ENCODE measurements around the gene TFF3. TPM values are rescaled to one million over a fixed set of nuclear protein-coding genes. Genes with fewer than 3 reads are reported as not detected.
A peak's percentile ranks its signal among the peaks of the same experiment; 100 is the strongest.

The TFF3 gene
- total RNA-seq, 1 experiment from 2014 or later: not detected

DNA sequence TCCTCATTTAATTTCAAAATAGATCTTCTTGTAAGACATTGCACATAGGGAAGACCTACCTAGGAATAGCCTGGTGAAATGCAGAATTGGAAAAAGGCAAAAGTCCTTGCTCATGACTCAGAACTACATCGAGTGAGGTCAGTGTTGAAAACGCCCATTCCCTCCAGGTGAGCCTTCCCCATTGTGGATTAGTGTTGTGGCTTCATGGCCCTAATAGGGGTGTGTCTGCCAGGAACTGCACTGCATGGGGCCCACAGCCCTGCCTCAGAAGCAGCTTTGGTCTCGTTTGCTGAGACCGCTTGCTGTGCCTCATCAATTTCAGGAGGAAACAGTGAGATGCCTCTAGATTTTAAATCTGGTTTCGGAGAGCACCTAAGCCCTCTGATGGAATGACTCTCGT is 17.0 kb downstream of the TFF3 start:
- Histone ChIP-seq H3K9me2 (ENCODE audit: insufficient read depth) (no peaks in the 10 kb centered on the region), H3K36me3 (ENCODE audit: low read depth) (no peaks in the 10 kb centered on the region), H3F3A (ENCODE audit: insufficient read depth, low read depth) (no peaks in the 10 kb centered on the region; the same call in 1 of the 2 replicates), H3K27me3 (ENCODE audit: insufficient read depth, low read depth) (no peaks in the 10 kb centered on the region), H3K4me1 (replicated peaks; ENCODE audit: insufficient read depth) (peaks cover 15% of the 10 kb centered on the region; the same call in 1 of the 2 replicates), H3K9me3 (ENCODE audit: insufficient read depth, low read depth) (no peaks in the 10 kb centered on the region), H2AFZ (no peak overlapping the region), H3K4me2 (no peak overlapping the region), H3K4me3 (no peak overlapping the region), H3K79me2 (ENCODE audit: low read depth) (no peaks in the 10 kb centered on the region), H4K20me1 (ENCODE audit: insufficient read depth) (no peaks in the 10 kb centered on the region), H3K27ac (no peak overlapping the region)
- CTCF ChIA-PET: no interaction called here
- DNase-seq: peak; percentile 47 to 51
- POLR2A ChIA-PET (ENCODE audit: unreplicated experiment): no interaction called here
- intact Hi-C loops (cut with micrococcal nuclease; ENCODE audit: unreplicated experiment): no loop called here
- no TSS peak for BruUV-seq (replicated peaks)
- no peak for TF ChIP-seq EZH2 (IDR thresholded peaks at IDR 0.05; ENCODE audit: low read depth)
- TF ChIP-seq, protein P1, sequence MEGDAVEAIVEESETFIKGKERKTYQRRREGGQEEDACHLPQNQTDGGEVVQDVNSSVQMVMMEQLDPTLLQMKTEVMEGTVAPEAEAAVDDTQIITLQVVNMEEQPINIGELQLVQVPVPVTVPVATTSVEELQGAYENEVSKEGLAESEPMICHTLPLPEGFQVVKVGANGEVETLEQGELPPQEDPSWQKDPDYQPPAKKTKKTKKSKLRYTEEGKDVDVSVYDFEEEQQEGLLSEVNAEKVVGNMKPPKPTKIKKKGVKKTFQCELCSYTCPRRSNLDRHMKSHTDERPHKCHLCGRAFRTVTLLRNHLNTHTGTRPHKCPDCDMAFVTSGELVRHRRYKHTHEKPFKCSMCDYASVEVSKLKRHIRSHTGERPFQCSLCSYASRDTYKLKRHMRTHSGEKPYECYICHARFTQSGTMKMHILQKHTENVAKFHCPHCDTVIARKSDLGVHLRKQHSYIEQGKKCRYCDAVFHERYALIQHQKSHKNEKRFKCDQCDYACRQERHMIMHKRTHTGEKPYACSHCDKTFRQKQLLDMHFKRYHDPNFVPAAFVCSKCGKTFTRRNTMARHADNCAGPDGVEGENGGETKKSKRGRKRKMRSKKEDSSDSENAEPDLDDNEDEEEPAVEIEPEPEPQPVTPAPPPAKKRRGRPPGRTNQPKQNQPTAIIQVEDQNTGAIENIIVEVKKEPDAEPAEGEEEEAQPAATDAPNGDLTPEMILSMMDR (conservative IDR thresholded peaks at IDR 0.05): no peak

DNA sequence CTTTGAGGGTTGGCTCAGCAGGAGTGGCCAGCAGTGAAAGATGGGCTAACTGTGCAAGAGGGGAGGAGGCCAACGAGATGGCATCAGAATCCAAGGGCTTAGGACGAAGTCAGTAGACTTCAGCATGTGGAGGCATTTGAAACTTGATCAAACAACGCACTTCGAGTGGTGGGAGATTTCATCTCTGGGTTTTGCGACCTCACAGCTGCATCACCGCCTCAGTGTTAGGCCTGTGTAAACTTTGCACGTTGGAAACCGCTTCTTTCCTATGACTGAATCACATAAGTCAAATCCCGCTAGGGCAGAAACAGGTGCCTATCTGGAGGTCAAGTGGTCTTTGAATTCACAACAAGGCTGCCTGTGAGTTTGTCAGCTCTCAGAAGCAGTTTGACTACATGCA is 17.8 kb downstream of the TFF3 start:
- DNase-seq: no peak
- no peaks in the 10 kb centered on the region for H3K9me2 ChIP-seq (ENCODE audit: insufficient read depth)
- TF ChIP-seq, protein P1 (conservative IDR thresholded peaks at IDR 0.05): no peak
- no peak for TF ChIP-seq EZH2 (IDR thresholded peaks at IDR 0.05; ENCODE audit: low read depth)
- CTCF ChIA-PET: no interaction called here
- H2AFZ ChIP-seq: no peak overlapping the region
- H3K4me1 ChIP-seq (replicated peaks; ENCODE audit: insufficient read depth): peaks cover 15% of the 10 kb centered on the region; the same call in 1 of the 2 replicates
- no peak overlapping the region for H3K4me3 ChIP-seq
- no peaks in the 10 kb centered on the region for H4K20me1 ChIP-seq (ENCODE audit: insufficient read depth)
- intact Hi-C loops (cut with micrococcal nuclease; ENCODE audit: unreplicated experiment): no loop called here
- H3K27ac ChIP-seq: no peak overlapping the region
- no peaks in the 10 kb centered on the region; the same call in 1 of the 2 replicates for H3F3A ChIP-seq (ENCODE audit: insufficient read depth, low read depth)
- H3K79me2 ChIP-seq (ENCODE audit: low read depth): no peaks in the 10 kb centered on the region
- no peak overlapping the region for H3K4me2 ChIP-seq
- POLR2A ChIA-PET (ENCODE audit: unreplicated experiment): no interaction called here
- BruUV-seq (replicated peaks): no TSS peak
- no peaks in the 10 kb centered on the region for H3K9me3 ChIP-seq (ENCODE audit: insufficient read depth, low read depth)
- H3K27me3 ChIP-seq (ENCODE audit: insufficient read depth, low read depth): no peaks in the 10 kb centered on the region
- no peaks in the 10 kb centered on the region for H3K36me3 ChIP-seq (ENCODE audit: low read depth)

DNA sequence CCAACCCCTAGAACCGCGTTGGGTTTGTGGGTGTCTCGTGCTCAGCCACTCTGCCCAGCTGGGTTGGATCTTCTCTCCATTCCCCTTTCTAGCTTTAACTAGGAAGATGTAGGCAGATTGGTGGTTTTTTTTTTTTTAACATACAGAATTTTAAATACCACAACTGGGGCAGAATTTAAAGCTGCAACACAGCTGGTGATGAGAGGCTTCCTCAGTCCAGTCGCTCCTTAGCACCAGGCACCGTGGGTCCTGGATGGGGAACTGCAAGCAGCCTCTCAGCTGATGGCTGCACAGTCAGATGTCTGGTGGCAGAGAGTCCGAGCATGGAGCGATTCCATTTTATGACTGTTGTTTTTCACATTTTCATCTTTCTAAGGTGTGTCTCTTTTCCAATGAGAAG is 18.7 kb downstream of the TFF3 start:
- no peaks in the 10 kb centered on the region for H4K20me1 ChIP-seq (ENCODE audit: insufficient read depth)
- no peaks in the 10 kb centered on the region for H3K36me3 ChIP-seq (ENCODE audit: low read depth)
- H3K4me1 ChIP-seq (replicated peaks; ENCODE audit: insufficient read depth): peaks cover 15% of the 10 kb centered on the region; the same call in 1 of the 2 replicates
- CTCF ChIA-PET: interaction anchor here (0.7 kb wide), 1 partner anchor 108 kb away, joined by 4 read pairs; no protein-coding TSS in a partner anchor
- H3K4me3 ChIP-seq: no peak overlapping the region
- intact Hi-C loops (cut with micrococcal nuclease; ENCODE audit: unreplicated experiment): no loop called here
- no peaks in the 10 kb centered on the region for H3K79me2 ChIP-seq (ENCODE audit: low read depth)
- TF ChIP-seq, protein P1 (conservative IDR thresholded peaks at IDR 0.05): no peak
- TF ChIP-seq EZH2 (IDR thresholded peaks at IDR 0.05; ENCODE audit: low read depth): no peak
- no peaks in the 10 kb centered on the region for H3K27me3 ChIP-seq (ENCODE audit: insufficient read depth, low read depth)
- POLR2A ChIA-PET (ENCODE audit: unreplicated experiment): no interaction called here
- H3F3A ChIP-seq (ENCODE audit: insufficient read depth, low read depth): no peaks in the 10 kb centered on the region; the same call in 1 of the 2 replicates
- H2AFZ ChIP-seq: no peak overlapping the region
- no peaks in the 10 kb centered on the region for H3K9me3 ChIP-seq (ENCODE audit: insufficient read depth, low read depth)
- no peak overlapping the region for H3K4me2 ChIP-seq
- BruUV-seq (replicated peaks): no TSS peak
- DNase-seq: no peak
- H3K9me2 ChIP-seq (ENCODE audit: insufficient read depth): no peaks in the 10 kb centered on the region
- H3K27ac ChIP-seq: no peak overlapping the region
